GM12873 (cell line): Measurements from ENCODE around the gene PDZD2.

Experiments
- CTCF ChIP-seq: IDR thresholded peaks from 2 replicates; pipeline ENCODE4 v1.5.1; 2012; ENCODE audit warnings: low read depth, mild to moderate bottlenecking, moderate library complexity, low read length, control low read depth; ENCODE audit not compliant: insufficient read depth; ENCODE audit errors: missing control alignments

PDZD2 gene

GRCh38 chr5:31639481-31640411 is 815 bp downstream of the PDZD2 start:
- TF ChIP-seq CTCF: no peak

GRCh38 chr5:31640573-31640972 is 1.6 kb downstream of the PDZD2 start:
- TF ChIP-seq CTCF: no peak

- TF ChIP-seq CTCF: no peak
These were observed 2.1 kb downstream of the PDZD2 start for GRCh38 chr5:31641059-31641458.

DNA sequence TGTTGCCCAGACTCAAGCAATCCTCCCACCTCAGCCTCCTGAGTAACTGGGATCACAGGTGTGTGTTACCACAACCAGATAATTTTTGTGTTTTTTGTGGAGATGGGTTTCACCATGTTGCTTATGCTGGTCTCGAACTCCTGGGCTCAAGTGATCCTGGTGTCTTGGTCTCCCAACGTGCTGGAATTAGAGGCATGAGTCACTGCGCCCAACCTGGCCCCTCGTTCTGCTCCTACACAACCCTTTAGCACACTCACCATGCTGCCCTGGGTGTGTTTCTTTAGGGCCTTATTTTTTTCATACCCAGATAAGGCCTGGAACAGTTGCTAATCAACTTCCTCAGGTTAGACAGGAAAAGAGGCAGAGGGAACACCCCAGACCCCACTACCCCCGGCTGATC is 2.6 kb downstream of the PDZD2 start:
- no peak for TF ChIP-seq CTCF

DNA sequence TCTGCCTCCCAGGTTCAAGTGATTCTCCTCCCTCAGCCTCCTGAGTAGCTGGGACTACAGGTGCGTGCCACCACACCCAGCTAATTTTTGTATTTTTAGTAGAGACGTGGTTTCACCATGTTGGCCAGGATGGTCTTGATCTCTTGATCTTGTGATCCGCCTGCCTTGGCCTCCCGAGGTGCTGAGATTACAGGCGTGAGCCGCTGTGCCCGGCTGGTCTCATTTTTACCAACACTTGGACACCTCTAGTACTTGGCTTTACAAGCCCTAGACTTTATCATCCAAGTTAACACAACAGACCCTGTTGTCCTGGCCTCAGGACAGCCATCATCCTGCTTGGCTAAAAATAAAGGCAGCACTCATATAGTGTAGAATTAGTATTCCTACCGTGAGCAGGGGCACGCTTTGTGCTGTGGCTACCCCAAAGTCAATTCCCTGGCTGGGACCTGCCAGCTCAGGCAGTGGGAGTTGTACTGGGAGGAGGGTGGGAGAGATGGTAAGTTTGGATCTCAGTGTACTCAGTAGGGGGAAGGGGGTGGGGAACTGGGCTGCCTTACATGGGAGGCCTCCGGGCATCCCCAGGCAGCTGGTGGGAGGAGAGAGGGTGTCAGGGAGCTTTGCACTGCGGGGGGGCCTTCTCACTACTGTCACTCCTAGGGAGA is 6.6 kb downstream of the PDZD2 start:
- TF ChIP-seq CTCF: no peak

- no peak for TF ChIP-seq CTCF
These were observed 9.4 kb downstream of the PDZD2 start for GRCh38 chr5:31648326-31648725.

DNA sequence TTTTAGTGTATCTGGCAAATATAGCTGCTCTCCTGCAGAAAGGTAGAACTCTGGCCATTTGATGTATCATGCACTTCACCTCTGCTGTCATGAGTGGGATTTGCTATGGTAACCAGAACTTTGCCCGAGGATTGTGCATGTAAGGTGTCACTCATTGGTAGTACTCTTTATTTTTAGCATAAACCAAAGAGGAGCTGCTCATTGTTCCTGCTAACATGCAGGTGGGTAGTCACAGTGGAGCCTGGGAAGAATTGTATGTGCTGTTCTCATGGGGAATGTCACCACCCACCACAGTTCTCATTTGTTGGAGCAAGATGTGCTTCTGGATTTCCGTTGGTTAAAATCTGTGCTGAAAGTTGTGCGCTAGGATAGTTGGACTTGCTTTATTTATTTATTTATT is 12.3 kb downstream of the PDZD2 start:
- TF ChIP-seq CTCF: no peak
